A673 (cell line): ENCODE measurements around the gene ERGIC1.

ENCODE experiments used
- EZH2 ChIP-seq: fragments of 200-600 bp; sonication (generic); IDR thresholded peaks from 2 replicates; pipeline ENCODE4 v1.6.1; 2017; ENCODE audit warnings: borderline replicate concordance, low read depth, mild to moderate bottlenecking, mixed read lengths, antibody characterized with exemption, low read length; ENCODE audit not compliant: poor library complexity, severe bottlenecking
- TF ChIP-seq, protein P1 (sequence below): fragments of 300-800, 200-600 bp; sonication (generic); conservative IDR thresholded peaks from 2 replicates; pipeline ENCODE4 v1.5.1; 2017; ENCODE audit warnings: low read depth, mild to moderate bottlenecking, antibody characterized with exemption, low read length, moderate library complexity, mixed read lengths

- TF ChIP-seq, protein P1, sequence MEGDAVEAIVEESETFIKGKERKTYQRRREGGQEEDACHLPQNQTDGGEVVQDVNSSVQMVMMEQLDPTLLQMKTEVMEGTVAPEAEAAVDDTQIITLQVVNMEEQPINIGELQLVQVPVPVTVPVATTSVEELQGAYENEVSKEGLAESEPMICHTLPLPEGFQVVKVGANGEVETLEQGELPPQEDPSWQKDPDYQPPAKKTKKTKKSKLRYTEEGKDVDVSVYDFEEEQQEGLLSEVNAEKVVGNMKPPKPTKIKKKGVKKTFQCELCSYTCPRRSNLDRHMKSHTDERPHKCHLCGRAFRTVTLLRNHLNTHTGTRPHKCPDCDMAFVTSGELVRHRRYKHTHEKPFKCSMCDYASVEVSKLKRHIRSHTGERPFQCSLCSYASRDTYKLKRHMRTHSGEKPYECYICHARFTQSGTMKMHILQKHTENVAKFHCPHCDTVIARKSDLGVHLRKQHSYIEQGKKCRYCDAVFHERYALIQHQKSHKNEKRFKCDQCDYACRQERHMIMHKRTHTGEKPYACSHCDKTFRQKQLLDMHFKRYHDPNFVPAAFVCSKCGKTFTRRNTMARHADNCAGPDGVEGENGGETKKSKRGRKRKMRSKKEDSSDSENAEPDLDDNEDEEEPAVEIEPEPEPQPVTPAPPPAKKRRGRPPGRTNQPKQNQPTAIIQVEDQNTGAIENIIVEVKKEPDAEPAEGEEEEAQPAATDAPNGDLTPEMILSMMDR, result no peak
- no peak for TF ChIP-seq EZH2
Measured at GRCh38 chr5:172866802-172867748, 33.0 kb downstream of the ERGIC1 start.
